ENCODE measurements around the gene NPAS3.

The NPAS3 gene

GRCh38 chr14:33669111-33669510, 730.4 kb downstream of the NPAS3 start:
- TF ChIP-seq, protein P1, sequence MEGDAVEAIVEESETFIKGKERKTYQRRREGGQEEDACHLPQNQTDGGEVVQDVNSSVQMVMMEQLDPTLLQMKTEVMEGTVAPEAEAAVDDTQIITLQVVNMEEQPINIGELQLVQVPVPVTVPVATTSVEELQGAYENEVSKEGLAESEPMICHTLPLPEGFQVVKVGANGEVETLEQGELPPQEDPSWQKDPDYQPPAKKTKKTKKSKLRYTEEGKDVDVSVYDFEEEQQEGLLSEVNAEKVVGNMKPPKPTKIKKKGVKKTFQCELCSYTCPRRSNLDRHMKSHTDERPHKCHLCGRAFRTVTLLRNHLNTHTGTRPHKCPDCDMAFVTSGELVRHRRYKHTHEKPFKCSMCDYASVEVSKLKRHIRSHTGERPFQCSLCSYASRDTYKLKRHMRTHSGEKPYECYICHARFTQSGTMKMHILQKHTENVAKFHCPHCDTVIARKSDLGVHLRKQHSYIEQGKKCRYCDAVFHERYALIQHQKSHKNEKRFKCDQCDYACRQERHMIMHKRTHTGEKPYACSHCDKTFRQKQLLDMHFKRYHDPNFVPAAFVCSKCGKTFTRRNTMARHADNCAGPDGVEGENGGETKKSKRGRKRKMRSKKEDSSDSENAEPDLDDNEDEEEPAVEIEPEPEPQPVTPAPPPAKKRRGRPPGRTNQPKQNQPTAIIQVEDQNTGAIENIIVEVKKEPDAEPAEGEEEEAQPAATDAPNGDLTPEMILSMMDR (IDR thresholded peaks at IDR 0.05; ENCODE audit: borderline replicate concordance, insufficient read depth, low read depth, low read length), result no peak
- no peak overlapping the region for H3K4me3 ChIP-seq (ENCODE audit: low read depth, low read length)

DNA sequence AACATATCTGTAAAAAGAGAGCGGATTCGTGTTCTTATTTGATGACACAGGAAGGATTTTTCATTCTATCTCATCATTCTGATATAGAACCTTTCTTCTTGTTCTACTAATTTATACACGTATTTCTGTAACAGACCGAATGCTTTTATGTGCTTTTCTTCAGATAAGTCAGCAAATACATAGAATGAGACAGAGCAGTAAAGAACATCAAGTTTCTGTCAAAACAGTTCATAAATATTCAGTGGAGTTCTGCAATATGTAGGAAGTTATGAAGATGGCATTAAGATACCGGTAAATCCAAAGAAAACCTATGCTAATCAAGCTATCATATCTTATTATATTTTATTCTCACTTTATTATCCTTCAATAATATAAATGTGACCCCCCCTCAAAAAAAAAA, 731.6 kb downstream of the NPAS3 start:
- no peak overlapping the region for H3K4me3 ChIP-seq (ENCODE audit: low read depth, low read length)
- TF ChIP-seq, protein P1 (IDR thresholded peaks at IDR 0.05; ENCODE audit: borderline replicate concordance, insufficient read depth, low read depth, low read length), result no peak

- TF ChIP-seq, protein P1 (IDR thresholded peaks at IDR 0.05; ENCODE audit: borderline replicate concordance, insufficient read depth, low read depth, low read length), result no peak
- no peak overlapping the region for H3K4me3 ChIP-seq (ENCODE audit: low read depth, low read length)
Measured at GRCh38 chr14:33671556-33671955, 732.9 kb downstream of the NPAS3 start.

- no peak overlapping the region for H3K4me3 ChIP-seq (ENCODE audit: low read depth, low read length)
- TF ChIP-seq, protein P1 (IDR thresholded peaks at IDR 0.05; ENCODE audit: borderline replicate concordance, insufficient read depth, low read depth, low read length), result no peak
Measured at GRCh38 chr14:33674927-33675326, 736.2 kb downstream of the NPAS3 start.

GRCh38 chr14:33675415-33676130, 736.9 kb downstream of the NPAS3 start:
- TF ChIP-seq, protein P1 (IDR thresholded peaks at IDR 0.05; ENCODE audit: borderline replicate concordance, insufficient read depth, low read depth, low read length), result no peak
- H3K4me3 ChIP-seq (ENCODE audit: low read depth, low read length), result no peak overlapping the region

DNA sequence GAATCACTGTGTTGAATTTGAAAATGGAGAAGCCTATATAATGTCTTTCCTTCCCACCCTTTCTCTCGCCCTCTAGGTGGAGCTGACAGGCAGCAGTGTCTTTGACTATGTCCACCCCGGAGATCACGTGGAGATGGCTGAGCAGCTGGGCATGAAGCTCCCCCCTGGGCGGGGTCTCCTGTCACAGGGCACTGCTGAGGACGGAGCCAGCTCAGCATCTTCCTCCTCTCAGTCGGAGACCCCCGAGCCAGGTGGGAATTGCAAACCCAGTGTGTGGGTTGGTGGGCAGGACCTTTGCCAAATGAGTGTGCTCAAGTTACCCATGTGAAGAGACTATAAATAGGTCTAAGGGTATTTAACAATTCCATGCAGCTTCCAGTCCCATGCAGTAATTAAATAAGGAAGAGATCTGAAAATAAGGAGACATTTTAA, 737.5 kb downstream of the NPAS3 start:
- no peak overlapping the region for H3K4me3 ChIP-seq (ENCODE audit: low read depth, low read length)
- TF ChIP-seq, protein P1 (IDR thresholded peaks at IDR 0.05; ENCODE audit: borderline replicate concordance, insufficient read depth, low read depth, low read length), result no peak

DNA sequence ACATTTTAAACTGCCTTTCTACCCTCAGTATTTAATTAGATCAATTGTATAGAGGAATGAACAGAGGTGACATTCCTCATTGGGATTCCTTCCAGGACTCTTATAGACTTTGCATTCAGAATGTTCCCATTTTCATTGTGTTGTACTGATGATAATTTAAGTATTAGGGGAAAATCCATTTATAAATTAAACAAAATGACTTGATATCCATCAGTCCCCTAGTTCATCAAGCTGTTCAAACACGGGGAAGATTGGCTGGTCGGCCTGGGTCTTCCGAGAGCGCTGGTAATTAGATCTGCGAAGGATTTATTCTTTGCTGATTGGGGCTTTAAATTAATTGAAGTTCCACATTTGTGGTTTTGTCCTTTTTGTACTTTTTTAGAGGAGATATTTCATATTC, 738.2 kb downstream of the NPAS3 start:
- no peak overlapping the region for H3K4me3 ChIP-seq (ENCODE audit: low read depth, low read length)
- TF ChIP-seq, protein P1 (IDR thresholded peaks at IDR 0.05; ENCODE audit: borderline replicate concordance, insufficient read depth, low read depth, low read length), result no peak

Measured in GM12875 (cell line).